Activated T-cell treated with anti-CD3 and anti-CD28 coated beads, Interleukin-2, amount 50 U/mL, for 72 hours (primary cell): ENCODE data around the gene OTOG. TPM values are rescaled to one million over a fixed set of nuclear protein-coding genes. Genes with fewer than 3 reads are reported as not detected.
A peak's percentile ranks its signal among the peaks of the same experiment; 100 is the strongest.

ENCODE experiments used
- ATAC-seq, 2 donors: fragments of 150-1000 bp; cut with Tn5 transposase; replicated peaks in 1 of 2; 2 replicates each; pipeline ENCODE4 v1.10.0; 2021; ENCODE audit warnings: moderate library complexity in 2 of 2, mild to moderate bottlenecking in 1 of 2
- DNase-seq, 2 donors: peaks; one replicate each; pipeline ENCODE4 v3.0.0; 2021 to 2022; ENCODE audit warnings: mixed read lengths in 1 of 2
- H3K27ac Mint-ChIP-seq: one replicate; pipeline ENCODE4 v1.8.0; 2022; ENCODE audit warnings: mild to moderate bottlenecking, moderate library complexity, mixed read lengths
- H3K27me3 Mint-ChIP-seq: one replicate; pipeline ENCODE4 v1.8.0; 2022; ENCODE audit warnings: low read depth, mixed read lengths
- H3K36me3 Mint-ChIP-seq, 2 donors: one replicate each; pipeline ENCODE4 v1.8.0; 2022; ENCODE audit warnings: mixed read lengths in 2 of 2, mild to moderate bottlenecking in 1 of 2; ENCODE audit not compliant: insufficient read depth in 2 of 2
- H3K4me1 Mint-ChIP-seq: one replicate; pipeline ENCODE4 v1.8.0; 2022; ENCODE audit warnings: low read depth, mixed read lengths
- H3K4me3 Mint-ChIP-seq, 2 donors: one replicate each; pipeline ENCODE4 v1.8.0; 2022; ENCODE audit warnings: mild to moderate bottlenecking in 2 of 2, mixed read lengths in 2 of 2, moderate library complexity in 2 of 2
- H3K9me3 Mint-ChIP-seq, 2 donors: one replicate each; pipeline ENCODE4 v1.8.0; 2022; ENCODE audit warnings: mixed read lengths in 2 of 2
- total RNA-seq, 2 donors: library from RNA; stranded (reverse); gene quantifications; one replicate each; pipeline ENCODE4 v1.2.3, GENCODE V29; 2022

The OTOG gene
- total RNA-seq, 2 donors from 2014 or later = not detected

- no peak overlapping the region for H3K4me3 Mint-ChIP-seq
- ATAC-seq = no peak
- DNase-seq = no peak
- H3K27ac Mint-ChIP-seq = no peak overlapping the region
- H3K36me3 Mint-ChIP-seq = no peaks in the 10 kb centered on the region
- H3K27me3 Mint-ChIP-seq = no peaks in the 10 kb centered on the region
- H3K9me3 Mint-ChIP-seq = no peaks in the 10 kb centered on the region
- no peaks in the 10 kb centered on the region for H3K4me1 Mint-ChIP-seq
Measured at GRCh38 chr11:17526326-17526725, 20.7 kb upstream of the OTOG start.

- Mint-ChIP-seq H3K27ac (no peak overlapping the region), H3K9me3 (no peaks in the 10 kb centered on the region)
- no peak for DNase-seq
Measured at GRCh38 chr11:17526931-17527627, 20.0 kb upstream of the OTOG start.

GRCh38 chr11:17527628-17527995, 19.4 kb upstream of the OTOG start:
- H3K36me3 Mint-ChIP-seq = no peaks in the 10 kb centered on the region
- ATAC-seq (no peak), DNase-seq (no peak)
- H3K27ac Mint-ChIP-seq = no peak overlapping the region
- H3K9me3 Mint-ChIP-seq = no peaks in the 10 kb centered on the region
- no peaks in the 10 kb centered on the region for H3K4me1 Mint-ChIP-seq
- no peak overlapping the region for H3K4me3 Mint-ChIP-seq
- H3K27me3 Mint-ChIP-seq = peaks cover 5% of the 10 kb centered on the region

More at GRCh38 chr11:17526931-17527627, 20.0 kb upstream of the OTOG start:
- ATAC-seq = no peak
- H3K27me3 Mint-ChIP-seq = peaks cover 4% of the 10 kb centered on the region
- H3K4me3 Mint-ChIP-seq = no peak overlapping the region
- H3K4me1 Mint-ChIP-seq = no peaks in the 10 kb centered on the region
- H3K36me3 Mint-ChIP-seq = no peaks in the 10 kb centered on the region

GRCh38 chr11:17528181-17528691, 18.8 kb upstream of the OTOG start:
- H3K4me1 Mint-ChIP-seq = no peaks in the 10 kb centered on the region
- H3K36me3 Mint-ChIP-seq = no peaks in the 10 kb centered on the region
- no peaks in the 10 kb centered on the region for H3K9me3 Mint-ChIP-seq
- DNase-seq (peak; percentile 51), ATAC-seq (peak; percentile 65 to 72)
- no peak overlapping the region for H3K27ac Mint-ChIP-seq
- H3K4me3 Mint-ChIP-seq = no peak overlapping the region
- H3K27me3 Mint-ChIP-seq = peaks cover 5% of the 10 kb centered on the region

- Mint-ChIP-seq H3K36me3 (no peaks in the 10 kb centered on the region), H3K4me3 (no peak overlapping the region), H3K27me3 (peaks cover 5% of the 10 kb centered on the region), H3K4me1 (no peaks in the 10 kb centered on the region), H3K27ac (no peak overlapping the region), H3K9me3 (no peaks in the 10 kb centered on the region)
- no peak for DNase-seq
- ATAC-seq = no peak
Measured at GRCh38 chr11:17528906-17529843, 17.9 kb upstream of the OTOG start.

- ATAC-seq (no peak), DNase-seq (no peak)
- H3K9me3 Mint-ChIP-seq = no peaks in the 10 kb centered on the region
- H3K36me3 Mint-ChIP-seq = no peaks in the 10 kb centered on the region
- no peak overlapping the region for H3K27ac Mint-ChIP-seq
- no peak overlapping the region for H3K4me3 Mint-ChIP-seq
- H3K27me3 Mint-ChIP-seq = peaks cover 5% of the 10 kb centered on the region
- no peaks in the 10 kb centered on the region for H3K4me1 Mint-ChIP-seq
Measured at GRCh38 chr11:17529844-17530185, 17.2 kb upstream of the OTOG start.

GRCh38 chr11:17531071-17531600, 15.9 kb upstream of the OTOG start:
- Mint-ChIP-seq H3K4me1 (no peaks in the 10 kb centered on the region), H3K36me3 (no peaks in the 10 kb centered on the region), H3K9me3 (no peaks in the 10 kb centered on the region), H3K27ac (no peak overlapping the region), H3K27me3 (peaks cover 10% of the 10 kb centered on the region), H3K4me3 (no peak overlapping the region)
- no peak for ATAC-seq
- no peak for DNase-seq

GRCh38 chr11:17531636-17532113, 15.4 kb upstream of the OTOG start:
- Mint-ChIP-seq H3K36me3 (no peaks in the 10 kb centered on the region), H3K9me3 (no peaks in the 10 kb centered on the region), H3K27me3 (peaks cover 10% of the 10 kb centered on the region), H3K27ac (no peak overlapping the region), H3K4me3 (no peak overlapping the region), H3K4me1 (no peaks in the 10 kb centered on the region)
- DNase-seq (no peak), ATAC-seq (no peak)

- Mint-ChIP-seq H3K4me1 (no peaks in the 10 kb centered on the region), H3K36me3 (no peaks in the 10 kb centered on the region), H3K4me3 (no peak overlapping the region), H3K27me3 (peaks cover 10% of the 10 kb centered on the region), H3K9me3 (no peaks in the 10 kb centered on the region), H3K27ac (no peak overlapping the region)
- DNase-seq (no peak), ATAC-seq (no peak)
Measured at GRCh38 chr11:17532784-17533183, 14.3 kb upstream of the OTOG start.

GRCh38 chr11:17533341-17533740, 13.7 kb upstream of the OTOG start:
- no peak for DNase-seq
- H3K4me1 Mint-ChIP-seq = no peaks in the 10 kb centered on the region
- no peak for ATAC-seq
- H3K27ac Mint-ChIP-seq = no peak overlapping the region
- no peak overlapping the region for H3K4me3 Mint-ChIP-seq
- no peaks in the 10 kb centered on the region for H3K36me3 Mint-ChIP-seq
- H3K27me3 Mint-ChIP-seq = peaks cover 10% of the 10 kb centered on the region
- H3K9me3 Mint-ChIP-seq = no peaks in the 10 kb centered on the region

GRCh38 chr11:17533778-17534415, 13.2 kb upstream of the OTOG start:
- Mint-ChIP-seq H3K27me3 (peaks cover 10% of the 10 kb centered on the region), H3K4me1 (no peaks in the 10 kb centered on the region), H3K36me3 (no peaks in the 10 kb centered on the region), H3K27ac (no peak overlapping the region), H3K9me3 (no peaks in the 10 kb centered on the region), H3K4me3 (no peak overlapping the region)
- ATAC-seq (no peak), DNase-seq (no peak)

- ATAC-seq (no peak), DNase-seq (no peak)
- no peaks in the 10 kb centered on the region for H3K9me3 Mint-ChIP-seq
- H3K36me3 Mint-ChIP-seq = no peaks in the 10 kb centered on the region
- H3K4me3 Mint-ChIP-seq = no peak overlapping the region
- no peak overlapping the region for H3K27ac Mint-ChIP-seq
- H3K27me3 Mint-ChIP-seq = peaks cover 10% of the 10 kb centered on the region
- no peaks in the 10 kb centered on the region for H3K4me1 Mint-ChIP-seq
Measured at GRCh38 chr11:17535488-17535887, 11.6 kb upstream of the OTOG start.

GRCh38 chr11:17537261-17537660, 9.8 kb upstream of the OTOG start:
- peaks cover 16% of the 10 kb centered on the region for H3K27me3 Mint-ChIP-seq
- no peaks in the 10 kb centered on the region for H3K4me1 Mint-ChIP-seq
- no peaks in the 10 kb centered on the region for H3K9me3 Mint-ChIP-seq
- no peak overlapping the region for H3K4me3 Mint-ChIP-seq
- H3K36me3 Mint-ChIP-seq = no peaks in the 10 kb centered on the region
- DNase-seq (no peak), ATAC-seq (no peak)
- H3K27ac Mint-ChIP-seq = no peak overlapping the region
